ENCODE data around the gene CNKSR2.
"Not testable (repeated sequence)": the region's sequence is repeated elsewhere in the genome, so short reads cannot be mapped to it uniquely, and the experiment has no call there.

CNKSR2 gene

GRCh38 chrX:21457718-21458117 lies 83.5 kb downstream of the CNKSR2 start:
- DNase-seq: no peak

- DNase-seq: no peak
These were observed 94.9 kb downstream of the CNKSR2 start for GRCh38 chrX:21469071-21469470.

- no peak for DNase-seq
These were observed 102.7 kb downstream of the CNKSR2 start for GRCh38 chrX:21476909-21477308.

GRCh38 chrX:21479695-21480270 lies 105.6 kb downstream of the CNKSR2 start:
- DNase-seq: peak; percentile 57

GRCh38 chrX:21481761-21482160 lies 107.5 kb downstream of the CNKSR2 start:
- DNase-seq: no peak

- DNase-seq: not testable (repeated sequence)
These were observed 109.8 kb downstream of the CNKSR2 start for GRCh38 chrX:21484051-21484450.

GRCh38 chrX:21487832-21488231 lies 113.6 kb downstream of the CNKSR2 start:
- DNase-seq: no peak

GRCh38 chrX:21490341-21490740 lies 116.1 kb downstream of the CNKSR2 start:
- DNase-seq: no peak

- no peak for DNase-seq
These were observed 119.1 kb downstream of the CNKSR2 start for GRCh38 chrX:21493226-21493830.

- no peak for DNase-seq
These were observed 129.4 kb downstream of the CNKSR2 start for GRCh38 chrX:21503593-21503992.

- DNase-seq: no peak
These were observed 135.7 kb downstream of the CNKSR2 start for GRCh38 chrX:21509912-21510311.

- DNase-seq: no peak
These were observed 149.8 kb downstream of the CNKSR2 start for GRCh38 chrX:21524008-21524407.

- DNase-seq: no peak
These were observed 153.9 kb downstream of the CNKSR2 start for GRCh38 chrX:21528076-21528475.

GRCh38 chrX:21529771-21530170 lies 155.6 kb downstream of the CNKSR2 start:
- no peak for DNase-seq

GRCh38 chrX:21544642-21545041 lies 170.4 kb downstream of the CNKSR2 start:
- DNase-seq: not testable (repeated sequence)

- no peak for DNase-seq
These were observed 185.2 kb downstream of the CNKSR2 start for GRCh38 chrX:21559417-21559816.

GRCh38 chrX:21565025-21565424 lies 190.8 kb downstream of the CNKSR2 start:
- DNase-seq: no peak

- DNase-seq: no peak
These were observed 200.6 kb downstream of the CNKSR2 start for GRCh38 chrX:21574793-21575192.

- DNase-seq: no peak
These were observed 207.3 kb downstream of the CNKSR2 start for GRCh38 chrX:21581479-21581878.

- DNase-seq: no peak
These were observed 211.8 kb downstream of the CNKSR2 start for GRCh38 chrX:21586001-21586400.

- no peak for DNase-seq
These were observed 216.0 kb downstream of the CNKSR2 start for GRCh38 chrX:21590012-21590776.

GRCh38 chrX:21606002-21606401 lies 231.8 kb downstream of the CNKSR2 start:
- no peak for DNase-seq

GRCh38 chrX:21610168-21610567 lies 235.9 kb downstream of the CNKSR2 start:
- no peak for DNase-seq

- DNase-seq: no peak
These were observed 237.9 kb downstream of the CNKSR2 start for GRCh38 chrX:21612154-21612553.

Measured in activated CD8-positive, alpha-beta memory T cell treated with anti-CD3 and anti-CD28 coated beads for 24 hours (primary cell).